ENCODE data around the gene IGF2. TPM values are rescaled to one million over a fixed set of nuclear protein-coding genes. Genes with fewer than 3 reads are reported as not detected.

The IGF2 gene
- total RNA-seq, 4 donors from 2014 or later: 3.2 to 9.7 (median 5.6) TPM

- Histone ChIP-seq H3K27ac (no peak overlapping the region), H3K27me3 (peaks cover 100% of the 10 kb centered on the region), H3K4me3 (peak overlapping the region; percentile 46), H3K4me1 (peaks cover 43% of the 10 kb centered on the region), H3K9me3 (no peaks in the 10 kb centered on the region), H3K36me3 (no peaks in the 10 kb centered on the region)
- no peak for DNase-seq (ENCODE audit: low spot score in 2 of 2)
- WGBS: 2% methylated on average over 17 of the region's 50 CpGs
- TF ChIP-seq POLR2A (IDR thresholded peaks at IDR 0.05): no peak
- TF ChIP-seq EP300 (IDR thresholded peaks at IDR 0.05): no peak
- TF ChIP-seq, protein P1, sequence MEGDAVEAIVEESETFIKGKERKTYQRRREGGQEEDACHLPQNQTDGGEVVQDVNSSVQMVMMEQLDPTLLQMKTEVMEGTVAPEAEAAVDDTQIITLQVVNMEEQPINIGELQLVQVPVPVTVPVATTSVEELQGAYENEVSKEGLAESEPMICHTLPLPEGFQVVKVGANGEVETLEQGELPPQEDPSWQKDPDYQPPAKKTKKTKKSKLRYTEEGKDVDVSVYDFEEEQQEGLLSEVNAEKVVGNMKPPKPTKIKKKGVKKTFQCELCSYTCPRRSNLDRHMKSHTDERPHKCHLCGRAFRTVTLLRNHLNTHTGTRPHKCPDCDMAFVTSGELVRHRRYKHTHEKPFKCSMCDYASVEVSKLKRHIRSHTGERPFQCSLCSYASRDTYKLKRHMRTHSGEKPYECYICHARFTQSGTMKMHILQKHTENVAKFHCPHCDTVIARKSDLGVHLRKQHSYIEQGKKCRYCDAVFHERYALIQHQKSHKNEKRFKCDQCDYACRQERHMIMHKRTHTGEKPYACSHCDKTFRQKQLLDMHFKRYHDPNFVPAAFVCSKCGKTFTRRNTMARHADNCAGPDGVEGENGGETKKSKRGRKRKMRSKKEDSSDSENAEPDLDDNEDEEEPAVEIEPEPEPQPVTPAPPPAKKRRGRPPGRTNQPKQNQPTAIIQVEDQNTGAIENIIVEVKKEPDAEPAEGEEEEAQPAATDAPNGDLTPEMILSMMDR (IDR thresholded peaks at IDR 0.05): no peak
- no peak for TF ChIP-seq POLR2AphosphoS5 (IDR thresholded peaks at IDR 0.05)
These were observed 1.8 kb downstream of the IGF2 start for GRCh38 chr11:2137202-2138067.

GRCh38 chr11:2136952-2137201 is 2.3 kb downstream of the IGF2 start:
- Histone ChIP-seq H3K27me3 (peaks cover 100% of the 10 kb centered on the region), H3K4me1 (peaks cover 43% of the 10 kb centered on the region), H3K36me3 (no peaks in the 10 kb centered on the region), H3K4me3 (peak overlapping the region; percentile 46), H3K9me3 (no peaks in the 10 kb centered on the region), H3K27ac (no peak overlapping the region)
- no peak for DNase-seq (ENCODE audit: low spot score in 2 of 2)
- 21% methylated on average over 8 of the region's 8 CpGs for WGBS
- TF ChIP-seq POLR2A (IDR thresholded peaks at IDR 0.05): no peak
- TF ChIP-seq, protein P1 (IDR thresholded peaks at IDR 0.05): no peak
- no peak for TF ChIP-seq POLR2AphosphoS5 (IDR thresholded peaks at IDR 0.05)
- no peak for TF ChIP-seq EP300 (IDR thresholded peaks at IDR 0.05)

DNA sequence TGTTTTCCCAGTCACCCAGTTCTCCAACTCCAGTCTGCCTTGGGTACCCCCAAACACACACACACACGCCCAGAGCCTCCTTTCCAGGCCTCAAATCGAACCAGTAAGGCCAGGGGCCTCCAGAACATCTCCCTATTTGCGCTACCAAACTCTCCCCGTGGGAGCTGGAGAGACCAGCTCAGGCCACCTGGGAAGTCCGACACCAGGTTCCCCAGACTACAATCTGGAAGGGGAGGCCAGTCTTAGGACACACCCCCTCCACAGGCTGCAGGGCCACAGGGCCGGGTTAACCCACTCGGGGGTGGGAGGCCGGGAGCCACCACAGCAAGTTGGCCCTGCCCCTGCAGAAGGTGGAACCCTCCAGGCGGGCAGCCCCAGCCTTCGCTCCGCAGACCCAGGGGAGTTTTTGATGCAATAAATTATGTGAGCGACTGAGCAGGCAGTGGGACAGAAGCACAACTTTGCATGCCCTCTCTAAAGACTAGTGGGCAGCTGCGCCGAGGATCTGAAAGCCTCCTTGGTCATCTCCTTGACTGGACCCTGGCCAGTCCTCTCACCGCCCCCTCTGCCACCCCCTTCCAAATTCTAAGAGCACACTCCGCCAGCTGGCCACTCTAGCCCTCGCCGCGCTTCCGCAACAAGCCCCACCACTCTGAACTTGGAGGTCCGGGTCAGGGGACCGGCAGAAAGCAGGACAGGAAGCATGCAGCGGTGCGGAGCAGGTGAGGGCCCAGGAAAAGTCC is 2.8 kb downstream of the IGF2 start:
- Histone ChIP-seq H3K4me3 (peak overlapping the region; percentile 46), H3K4me1 (peaks cover 43% of the 10 kb centered on the region), H3K36me3 (no peaks in the 10 kb centered on the region), H3K27ac (no peak overlapping the region), H3K9me3 (no peaks in the 10 kb centered on the region), H3K27me3 (peaks cover 100% of the 10 kb centered on the region)
- TF ChIP-seq, protein P1 (IDR thresholded peaks at IDR 0.05): no peak
- TF ChIP-seq POLR2AphosphoS5 (IDR thresholded peaks at IDR 0.05): no peak
- DNase-seq (ENCODE audit: low spot score in 2 of 2): no peak
- WGBS: 53% methylated on average over 7 of the region's 24 CpGs

DNA sequence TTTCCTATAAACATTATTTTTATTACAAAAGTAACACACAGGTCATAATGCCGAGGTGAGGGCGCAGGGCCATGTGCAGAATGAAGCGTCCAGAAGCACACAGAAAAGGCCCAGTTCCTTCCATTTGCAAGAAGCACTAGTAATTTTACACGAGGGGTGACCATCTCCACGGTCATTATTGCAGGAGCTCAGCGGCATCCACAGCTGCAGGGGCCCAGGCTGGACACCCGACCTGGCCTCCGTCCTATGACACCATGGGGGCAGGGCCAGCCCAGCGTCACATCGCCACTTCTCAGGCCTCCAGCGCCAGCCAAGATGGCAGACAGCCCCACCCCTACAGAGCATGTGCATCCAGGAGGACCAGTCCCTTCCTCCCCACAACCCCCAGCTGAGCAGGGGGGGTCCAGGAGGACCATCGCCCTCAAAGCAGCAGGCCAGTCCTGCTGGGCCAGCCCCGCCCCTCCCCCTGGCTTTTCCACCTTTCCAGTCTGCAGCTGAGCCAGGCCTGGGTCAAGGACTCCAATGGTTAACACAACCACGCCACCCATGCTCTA is 3.5 kb downstream of the IGF2 start:
- H3K27me3 ChIP-seq: peaks cover 98% of the 10 kb centered on the region
- TF ChIP-seq, protein P1 (IDR thresholded peaks at IDR 0.05): no peak
- TF ChIP-seq POLR2AphosphoS5 (IDR thresholded peaks at IDR 0.05): no peak
- TF ChIP-seq POLR2A (IDR thresholded peaks at IDR 0.05): no peak
- TF ChIP-seq EP300 (IDR thresholded peaks at IDR 0.05): no peak

DNA sequence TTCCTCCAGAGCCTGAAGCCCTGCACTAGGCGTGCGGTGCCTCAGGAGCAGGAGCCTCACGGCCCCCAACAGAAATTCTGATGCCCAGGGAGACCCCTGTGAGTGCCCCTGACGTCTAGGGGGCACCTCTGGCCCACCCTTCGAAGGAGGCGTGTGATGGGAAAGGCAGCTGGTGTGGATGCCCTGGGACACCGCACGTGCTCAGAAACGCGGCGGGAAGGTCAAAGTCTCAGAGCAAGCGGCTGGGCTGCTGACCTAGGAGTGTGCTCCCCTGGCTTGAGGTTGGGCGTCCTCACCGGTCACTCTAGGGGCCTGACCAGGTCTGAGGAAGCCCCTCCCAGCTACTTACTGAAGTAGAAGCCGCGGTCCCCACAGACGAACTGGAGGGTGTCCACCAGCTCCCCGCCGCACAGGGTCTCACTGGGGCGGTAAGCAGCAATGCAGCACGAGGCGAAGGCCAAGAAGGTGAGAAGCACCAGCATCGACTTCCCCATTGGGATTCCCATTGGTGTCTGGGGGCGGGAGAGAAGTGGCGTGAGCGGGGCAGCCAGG is 4.1 kb downstream of the IGF2 start:
- Histone ChIP-seq H3K36me3 (no peaks in the 10 kb centered on the region), H3K27me3 (peaks cover 98% of the 10 kb centered on the region), H3K4me3 (no peak overlapping the region), H3K27ac (no peak overlapping the region), H3K9me3 (no peaks in the 10 kb centered on the region), H3K4me1 (peaks cover 33% of the 10 kb centered on the region)
- 81% methylated on average over 24 of the region's 26 CpGs for WGBS
- TF ChIP-seq POLR2A (IDR thresholded peaks at IDR 0.05): no peak
- TF ChIP-seq, protein P1 (IDR thresholded peaks at IDR 0.05): no peak
- DNase-seq (ENCODE audit: low spot score in 2 of 2): no peak

More for the DNA sequence above, 3.5 kb downstream of the IGF2 start:
- WGBS: 75% methylated on average over 10 of the region's 14 CpGs
- DNase-seq (ENCODE audit: low spot score in 2 of 2): no peak
- Histone ChIP-seq H3K4me1 (peaks cover 39% of the 10 kb centered on the region), H3K4me3 (no peak overlapping the region), H3K27ac (no peak overlapping the region), H3K9me3 (no peaks in the 10 kb centered on the region), H3K36me3 (no peaks in the 10 kb centered on the region)
